Epidermal melanocyte (primary cell): ENCODE data around the gene PPP2R1B.
"Not testable (repeated sequence)": the region's sequence is repeated elsewhere in the genome, so short reads cannot be mapped to it uniquely, and the experiment has no call there.

Experiments
- DNase-seq: peaks from one replicate; pipeline ENCODE4 v3.0.0; 2011; ENCODE audit warnings: low spot score; ENCODE audit not compliant: insufficient read length

Gene PPP2R1B

DNA sequence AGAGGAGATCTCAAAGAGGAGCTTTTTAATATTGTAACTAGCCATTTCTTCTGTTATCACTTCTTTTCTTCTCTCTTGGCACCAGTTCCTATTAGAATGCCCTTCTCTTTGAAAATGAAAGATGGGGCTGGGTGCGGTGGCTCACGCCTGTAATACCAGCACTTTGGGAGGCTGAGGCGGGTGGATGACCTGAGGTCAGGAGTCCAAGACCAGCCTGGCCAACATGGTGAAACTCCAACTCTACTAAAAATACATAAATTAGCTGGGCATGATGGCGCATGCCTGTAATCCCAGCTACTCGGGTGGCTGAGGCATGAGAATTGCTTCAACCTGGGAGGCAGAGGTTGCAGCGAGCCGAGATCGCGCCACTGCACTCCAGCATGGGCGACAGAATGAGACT lies 18.1 kb upstream of the PPP2R1B start:
- not testable (repeated sequence) for DNase-seq

- DNase-seq, result no peak
Observed at GRCh38 chr11:111782109-111782741, 16.0 kb upstream of the PPP2R1B start.

DNA sequence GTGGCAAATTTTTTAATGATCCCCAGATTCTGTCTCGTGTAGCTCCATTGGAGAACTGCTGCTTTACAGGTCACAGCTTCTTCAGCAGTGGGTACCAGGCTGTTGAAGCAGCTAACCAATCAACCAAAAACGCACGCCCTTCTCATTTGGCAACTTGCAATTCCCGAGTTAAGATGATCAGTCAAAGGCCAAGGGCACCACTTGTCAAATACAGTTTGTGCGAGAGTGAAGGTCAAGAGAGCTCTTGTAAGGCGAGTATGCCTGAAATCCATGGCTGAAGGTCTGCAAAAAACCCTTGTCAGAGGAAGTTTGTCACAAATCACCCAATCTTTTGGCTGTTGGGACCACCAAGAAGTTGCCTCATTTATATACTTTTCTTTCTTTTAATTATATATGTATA lies 12.9 kb upstream of the PPP2R1B start:
- DNase-seq, result no peak

GRCh38 chr11:111778047-111778558 lies 11.9 kb upstream of the PPP2R1B start:
- DNase-seq, result no peak

DNA sequence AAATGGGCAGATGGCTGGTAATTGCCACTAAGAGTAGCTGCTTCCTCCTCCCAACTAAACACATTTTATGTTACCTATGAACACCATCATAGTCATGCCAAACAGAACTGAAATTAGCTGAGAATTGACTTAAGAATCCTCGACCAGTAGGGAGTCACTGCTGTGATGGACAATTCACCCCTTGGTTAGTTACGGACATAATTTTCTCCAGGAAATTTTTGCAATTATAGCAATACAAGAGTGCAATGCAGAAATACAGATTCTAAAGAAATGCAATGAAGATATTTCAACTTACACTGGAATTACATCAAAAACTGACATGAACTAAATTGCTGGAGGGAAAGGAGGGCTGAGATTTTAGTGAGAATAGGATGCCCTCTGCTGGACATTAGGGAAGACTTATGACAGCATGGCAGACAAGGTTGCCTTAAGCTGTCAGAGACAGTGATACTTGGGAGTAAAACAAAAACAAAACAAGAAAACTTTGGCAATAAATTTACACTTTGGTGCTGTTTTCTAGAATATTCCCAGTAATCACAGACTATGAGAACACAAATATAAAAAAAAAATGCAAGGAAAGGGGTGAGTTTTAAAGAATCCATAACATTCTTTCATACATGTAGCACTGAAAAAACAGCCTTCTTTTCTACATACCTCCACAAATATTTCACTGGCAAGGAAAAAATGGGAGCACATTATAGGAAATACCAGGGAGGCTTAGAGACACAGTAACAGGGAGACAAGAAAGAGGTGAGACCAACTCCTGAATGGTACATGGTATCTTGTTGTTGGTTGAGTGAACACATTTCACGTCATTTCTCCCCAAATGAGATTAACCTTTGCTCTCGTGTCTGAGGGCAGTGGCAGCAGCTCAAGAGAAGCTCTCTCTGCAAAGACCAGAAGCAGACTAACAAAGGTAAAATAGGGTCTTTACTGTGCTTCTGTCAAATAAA lies 11.2 kb upstream of the PPP2R1B start:
- DNase-seq, result peak; percentile 71

- DNase-seq, result no peak
Observed at GRCh38 chr11:111776398-111777093, 10.4 kb upstream of the PPP2R1B start.

GRCh38 chr11:111774955-111775710 lies 8.9 kb upstream of the PPP2R1B start:
- DNase-seq, result no peak

GRCh38 chr11:111772535-111772934 lies 6.3 kb upstream of the PPP2R1B start:
- no peak for DNase-seq

DNA sequence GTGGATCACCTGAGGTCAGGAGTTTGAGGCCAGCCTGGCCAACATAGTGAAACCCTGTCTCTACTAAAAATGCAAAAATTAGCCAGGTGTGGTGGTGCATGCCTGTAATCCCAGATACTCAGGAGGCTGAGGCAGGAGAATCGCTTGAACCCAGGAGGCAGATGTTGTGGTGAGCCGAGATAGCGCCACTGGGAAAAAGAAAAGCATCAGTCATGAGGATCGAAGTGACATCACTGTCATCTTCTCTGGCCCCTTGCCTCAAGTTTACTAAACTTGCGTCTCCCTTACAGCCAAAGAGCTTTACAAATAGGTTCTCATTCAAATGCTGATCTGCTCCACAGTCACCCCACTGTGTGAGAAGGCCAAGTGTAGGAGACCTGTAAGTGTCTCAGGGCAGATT lies 5.0 kb upstream of the PPP2R1B start:
- not testable (repeated sequence) for DNase-seq

- no peak for DNase-seq
Observed at GRCh38 chr11:111770581-111771134, 4.5 kb upstream of the PPP2R1B start.

- DNase-seq, result no peak
Observed at GRCh38 chr11:111766834-111767142, 599 bp upstream of the PPP2R1B start.

DNA sequence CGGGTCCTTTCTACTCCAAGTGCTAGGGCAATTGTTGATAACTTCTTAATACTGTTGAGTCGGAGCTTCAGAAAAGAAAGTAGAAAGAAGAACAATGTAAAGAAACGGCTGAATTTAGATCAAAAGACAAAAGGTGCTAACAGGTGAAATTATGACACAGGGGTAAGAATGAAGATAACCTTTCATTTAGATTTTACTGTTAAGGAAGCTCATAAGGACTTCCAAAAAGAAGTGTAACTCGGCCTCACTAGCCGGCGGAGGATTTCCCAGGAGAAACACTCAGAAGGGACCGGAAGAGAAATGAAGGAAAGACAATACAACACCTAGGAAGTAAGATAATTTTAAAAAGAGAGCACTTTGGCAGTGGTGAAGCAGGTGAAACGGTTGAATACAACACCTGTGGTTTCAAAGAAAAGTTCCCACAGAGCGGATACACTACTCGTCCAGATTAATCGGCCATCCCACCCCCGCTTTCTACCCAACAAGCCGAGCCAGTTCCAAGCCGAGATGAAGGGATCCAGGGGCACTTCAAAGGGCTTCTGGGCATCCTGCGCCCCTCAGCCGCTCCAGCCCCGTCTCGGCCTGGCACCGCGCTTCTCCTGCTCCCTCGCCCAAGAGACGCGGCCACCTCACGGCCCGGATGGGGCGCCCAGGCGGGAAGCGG lies 737 bp downstream of the PPP2R1B start:
- no peak for DNase-seq

- peak; percentile 82 for DNase-seq
Observed at GRCh38 chr11:111764621-111765020, 1.6 kb downstream of the PPP2R1B start.

- DNase-seq, result no peak
Observed at GRCh38 chr11:111762981-111763643, 3.1 kb downstream of the PPP2R1B start.

DNA sequence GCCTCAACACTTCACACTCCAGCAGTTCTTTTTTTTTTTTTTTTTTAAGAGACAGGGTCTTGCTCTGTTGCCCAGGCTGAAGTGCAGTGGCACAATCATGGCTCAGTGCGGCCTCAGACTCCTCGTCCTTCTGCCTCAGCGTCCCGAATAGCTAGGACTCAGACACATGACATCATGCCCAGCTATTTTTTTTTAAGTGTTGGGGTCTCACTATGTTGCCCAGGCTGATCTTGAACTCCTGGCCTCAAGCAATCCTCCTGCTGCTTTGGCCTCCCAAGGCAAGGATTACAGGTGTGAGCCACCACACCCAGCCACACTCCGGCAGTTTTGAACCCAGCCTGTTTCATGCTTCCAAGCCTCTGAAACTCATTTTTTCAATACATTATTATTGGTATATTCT lies 3.7 kb downstream of the PPP2R1B start:
- no peak for DNase-seq

- DNase-seq, result no peak
Observed at GRCh38 chr11:111761036-111761435, 5.2 kb downstream of the PPP2R1B start.

DNA sequence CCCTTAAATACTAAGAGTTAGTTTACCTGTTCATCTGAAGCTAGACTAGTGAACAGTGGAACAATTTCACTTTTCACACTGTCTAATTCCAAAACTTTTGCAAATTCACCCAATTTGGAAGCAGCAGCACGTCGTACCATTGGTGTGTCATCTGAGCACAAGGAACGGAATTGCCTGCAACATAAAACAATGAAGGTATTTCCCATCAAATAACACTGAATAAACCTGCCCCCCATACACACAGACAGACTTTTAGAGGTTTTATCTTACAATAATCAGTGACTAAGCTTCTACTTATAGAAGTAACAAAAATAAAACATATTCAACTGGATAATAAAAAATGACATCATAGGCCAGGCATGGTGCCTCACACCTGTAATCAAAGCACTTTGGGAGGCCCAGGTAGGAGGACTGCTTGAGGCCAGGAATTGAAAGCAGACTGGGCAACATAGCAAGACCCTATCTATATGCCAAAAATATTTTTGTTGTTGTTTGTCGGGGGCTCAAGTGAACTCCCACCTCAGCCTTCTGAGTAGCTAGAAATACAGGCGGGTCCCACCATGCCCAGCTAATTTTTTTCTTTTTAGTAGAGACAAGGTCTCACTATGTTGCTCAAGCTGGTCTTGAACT lies 6.3 kb downstream of the PPP2R1B start:
- DNase-seq, result no peak

DNA sequence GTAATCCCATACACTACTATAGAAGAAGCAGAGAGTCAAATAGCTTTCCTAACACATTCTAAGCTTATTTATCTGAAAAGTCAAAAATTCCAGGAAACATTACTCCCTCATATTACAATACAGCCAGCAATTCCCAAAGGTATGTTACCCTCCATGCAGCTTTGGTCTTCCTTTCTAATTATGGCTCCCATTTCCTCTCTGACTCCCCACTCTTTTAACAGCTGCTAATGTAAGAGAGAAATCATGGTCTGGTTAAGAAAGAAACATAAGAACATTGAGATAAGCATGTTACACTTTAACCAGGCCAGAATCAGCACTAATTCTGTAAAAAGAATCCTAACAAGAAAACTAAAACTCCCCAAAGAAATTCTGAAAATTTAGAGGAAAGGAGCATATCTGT lies 6.8 kb downstream of the PPP2R1B start:
- DNase-seq, result no peak

GRCh38 chr11:111756097-111756496 lies 10.1 kb downstream of the PPP2R1B start:
- no peak for DNase-seq
